SJCRH30 (cell line): ENCODE results near the gene B3GNT9. TPM values are rescaled to one million over a fixed set of nuclear protein-coding genes. Genes with fewer than 3 reads are reported as not detected.
A peak's percentile ranks its signal among the peaks of the same experiment; 100 is the strongest.

Experiments used
- DNase-seq, 2 experiments: peaks; one replicate each; pipeline ENCODE4 v3.0.0-alpha.2; 2015 to 2020
- H3K27ac ChIP-seq: fragments of 250-450 bp; sonication (Bioruptor Pico); 2 replicates; pipeline ENCODE4 v1.5.1; 2020; ENCODE audit warnings: mild to moderate bottlenecking, moderate library complexity
- H3K27me3 ChIP-seq: fragments of 250-450 bp; sonication (Bioruptor Pico); 2 replicates; pipeline ENCODE4 v1.5.1; 2020; ENCODE audit warnings: mild to moderate bottlenecking, moderate library complexity
- H3K36me3 ChIP-seq: fragments of 250-450 bp; sonication (Bioruptor Pico); 2 replicates; pipeline ENCODE4 v1.5.1; 2020; ENCODE audit warnings: mild to moderate bottlenecking, moderate library complexity
- H3K4me1 ChIP-seq: fragments of 250-450 bp; sonication (Bioruptor Pico); 2 replicates; pipeline ENCODE4 v1.5.1; 2020; ENCODE audit warnings: mild to moderate bottlenecking, moderate library complexity
- H3K4me3 ChIP-seq: fragments of 250-450 bp; sonication (Bioruptor Pico); 2 replicates; pipeline ENCODE4 v1.5.1; 2020; ENCODE audit warnings: mild to moderate bottlenecking, moderate library complexity
- H3K9me3 ChIP-seq: fragments of 250-450 bp; sonication (Bioruptor Pico); replicated peaks from 2 replicates; pipeline ENCODE4 v1.5.1; 2020; ENCODE audit warnings: mild to moderate bottlenecking, moderate library complexity
- total RNA-seq: library from RNA; depleted of rRNA; stranded (reverse); fragments of >200 nt; shearing (Covaris generic); gene quantifications from 2 replicates; pipeline ENCODE4 v1.2.3, GENCODE V29; 2014; rRNA removed

The B3GNT9 gene, protein sequence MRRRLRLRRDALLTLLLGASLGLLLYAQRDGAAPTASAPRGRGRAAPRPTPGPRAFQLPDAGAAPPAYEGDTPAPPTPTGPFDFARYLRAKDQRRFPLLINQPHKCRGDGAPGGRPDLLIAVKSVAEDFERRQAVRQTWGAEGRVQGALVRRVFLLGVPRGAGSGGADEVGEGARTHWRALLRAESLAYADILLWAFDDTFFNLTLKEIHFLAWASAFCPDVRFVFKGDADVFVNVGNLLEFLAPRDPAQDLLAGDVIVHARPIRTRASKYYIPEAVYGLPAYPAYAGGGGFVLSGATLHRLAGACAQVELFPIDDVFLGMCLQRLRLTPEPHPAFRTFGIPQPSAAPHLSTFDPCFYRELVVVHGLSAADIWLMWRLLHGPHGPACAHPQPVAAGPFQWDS
- total RNA-seq, result 13.1 and 14.6 TPM in 2 replicates

DNA sequence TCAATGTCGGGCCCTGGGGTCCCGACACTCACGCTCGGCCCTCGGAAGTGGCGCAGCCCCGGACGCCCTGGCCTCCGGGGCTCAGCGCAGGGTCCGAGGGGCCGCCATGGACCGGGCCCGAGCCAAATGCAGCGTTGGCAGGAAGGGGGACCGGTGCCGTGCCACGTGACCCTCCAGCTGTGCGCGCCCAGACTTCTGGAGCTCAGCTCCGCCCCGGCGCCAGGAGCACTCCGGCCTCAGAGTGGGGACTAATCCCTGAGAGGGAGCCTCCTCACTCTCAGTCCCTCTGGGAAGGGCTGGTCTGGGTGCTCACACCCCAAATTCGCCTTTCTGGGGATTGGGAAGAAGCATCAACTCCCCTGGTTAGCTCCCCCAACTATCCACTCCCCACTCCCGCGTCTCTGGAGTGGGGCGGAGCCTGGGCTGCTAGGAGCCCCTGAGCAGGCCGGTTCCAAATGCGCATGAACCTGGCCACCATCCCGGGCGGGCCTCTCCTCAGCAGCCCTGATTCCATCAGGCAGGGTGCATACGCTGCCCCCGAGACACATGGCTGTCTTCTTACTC, at the start of gene B3GNT9:
Gene B3GNT9 (minus strand): TSS at position 166 of the 564 bp plus-strand sequence. CDS start 513 bp downstream, outside the sequence.
- peak; percentile 89 to 91 for DNase-seq

DNA sequence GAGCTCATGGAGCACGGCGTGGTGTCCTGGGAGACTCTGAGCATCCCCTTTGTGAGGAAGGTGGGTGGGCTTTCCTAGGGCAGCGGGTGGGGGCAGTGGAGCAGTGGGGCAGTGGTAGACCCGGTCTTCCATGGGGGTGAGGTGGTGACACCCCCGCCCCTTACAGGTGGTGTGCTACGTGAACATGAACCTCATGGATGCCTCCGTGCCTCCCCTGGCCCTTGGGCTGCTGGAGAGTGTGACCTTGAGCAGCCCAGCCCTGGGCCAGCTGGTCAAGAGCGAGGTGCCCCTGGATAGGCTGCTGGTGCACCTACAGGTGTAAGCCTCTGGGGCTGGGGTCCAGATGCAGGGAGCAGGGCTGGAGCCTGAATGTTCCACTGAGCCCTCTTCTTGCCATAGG, 49.7 kb upstream of the B3GNT9 start:
- no peaks in the 10 kb centered on the region for H3K27me3 ChIP-seq
- H3K36me3 ChIP-seq, result peaks cover 54% of the 10 kb centered on the region
- DNase-seq, result no peak
- no peaks in the 10 kb centered on the region for H3K9me3 ChIP-seq
- H3K27ac ChIP-seq, result no peak overlapping the region
- no peaks in the 10 kb centered on the region for H3K4me1 ChIP-seq
- no peak overlapping the region for H3K4me3 ChIP-seq

More for the DNA sequence above, at the start of gene B3GNT9:
- peak within 1 kb of the TSS; percentile 67 for H3K4me3 ChIP-seq
- peaks cover 15% of the 10 kb centered on the region; the same call in 1 of the 2 replicates for H3K36me3 ChIP-seq
- peak within 1 kb of the TSS; percentile 71 for H3K27ac ChIP-seq
- peaks cover 4% of the 10 kb centered on the region; the same call in 1 of the 2 replicates for H3K27me3 ChIP-seq
- peaks cover 6% of the 10 kb centered on the region; the same call in 1 of the 2 replicates for H3K4me1 ChIP-seq
- no peaks in the 10 kb centered on the region for H3K9me3 ChIP-seq

DNA sequence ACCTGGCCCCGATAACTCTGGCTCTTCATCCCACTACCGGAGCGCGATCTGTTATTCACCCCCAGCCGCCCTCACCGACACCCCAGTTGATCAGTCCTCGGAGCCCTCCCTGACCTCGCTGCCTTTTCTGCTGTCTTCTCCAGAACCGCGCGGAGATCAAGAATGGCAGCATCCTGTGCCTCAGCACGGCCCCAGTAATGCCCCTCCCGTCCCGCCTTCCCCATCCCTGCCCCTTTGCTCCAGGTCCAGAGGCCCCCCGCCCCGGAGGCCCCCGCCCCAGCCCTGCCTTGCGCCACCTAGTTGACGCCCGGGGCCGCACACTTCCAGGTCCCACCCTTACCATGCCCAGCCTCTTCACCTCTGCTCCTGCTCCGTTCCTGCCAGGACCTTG, 49.0 kb upstream of the B3GNT9 start:
- no peak overlapping the region for H3K4me3 ChIP-seq
- no peaks in the 10 kb centered on the region for H3K9me3 ChIP-seq
- no peaks in the 10 kb centered on the region for H3K27me3 ChIP-seq
- DNase-seq, result no peak
- H3K27ac ChIP-seq, result no peak overlapping the region
- no peaks in the 10 kb centered on the region for H3K4me1 ChIP-seq
- peaks cover 61% of the 10 kb centered on the region for H3K36me3 ChIP-seq

DNA sequence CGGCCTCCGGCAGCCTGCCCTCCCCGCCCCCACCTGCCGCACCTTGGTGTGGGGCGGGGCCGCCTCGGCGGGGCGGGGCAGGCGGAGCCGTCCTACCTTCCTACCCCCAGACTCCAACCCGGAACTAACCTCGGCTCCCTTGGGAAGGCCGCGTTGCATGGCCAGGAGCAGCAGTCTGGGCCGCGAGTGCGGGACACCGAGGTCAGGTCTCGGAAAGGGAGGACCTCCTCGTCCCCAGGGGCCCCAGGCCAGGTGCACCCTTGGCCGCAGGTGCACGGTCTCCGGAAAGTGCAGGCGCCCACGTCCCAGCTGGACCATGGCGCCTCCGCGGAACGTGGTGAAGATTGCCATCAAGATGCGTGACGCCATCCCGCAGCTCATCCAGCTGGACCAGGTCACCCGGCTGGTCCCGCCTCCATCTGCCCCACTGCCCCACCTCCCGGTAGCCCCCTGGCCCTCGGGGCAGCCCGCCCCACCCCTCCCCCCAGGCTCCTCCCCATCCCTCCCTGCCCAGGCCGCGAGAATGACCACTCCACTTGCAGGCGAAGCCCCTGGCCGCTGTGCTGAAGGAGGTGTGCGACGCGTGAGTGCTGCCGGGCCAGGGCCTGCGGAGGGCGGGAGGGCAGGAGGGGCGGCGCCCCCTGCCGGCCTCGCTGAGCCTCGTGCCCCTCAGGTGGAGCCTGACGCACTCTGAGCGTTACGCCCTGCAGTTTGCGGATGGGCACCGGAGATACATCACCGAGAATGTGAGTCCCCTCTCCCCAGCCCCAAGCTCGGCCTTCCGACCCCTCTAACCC, 48.4 kb upstream of the B3GNT9 start, which contains the start of gene ELMO3:
Gene ELMO3 (plus strand): TSS at position 121 of the 797 bp plus-strand sequence. CDS start 196 bp downstream, at position 317.
- H3K36me3 ChIP-seq, result peaks cover 65% of the 10 kb centered on the region
- no peak for DNase-seq

DNA sequence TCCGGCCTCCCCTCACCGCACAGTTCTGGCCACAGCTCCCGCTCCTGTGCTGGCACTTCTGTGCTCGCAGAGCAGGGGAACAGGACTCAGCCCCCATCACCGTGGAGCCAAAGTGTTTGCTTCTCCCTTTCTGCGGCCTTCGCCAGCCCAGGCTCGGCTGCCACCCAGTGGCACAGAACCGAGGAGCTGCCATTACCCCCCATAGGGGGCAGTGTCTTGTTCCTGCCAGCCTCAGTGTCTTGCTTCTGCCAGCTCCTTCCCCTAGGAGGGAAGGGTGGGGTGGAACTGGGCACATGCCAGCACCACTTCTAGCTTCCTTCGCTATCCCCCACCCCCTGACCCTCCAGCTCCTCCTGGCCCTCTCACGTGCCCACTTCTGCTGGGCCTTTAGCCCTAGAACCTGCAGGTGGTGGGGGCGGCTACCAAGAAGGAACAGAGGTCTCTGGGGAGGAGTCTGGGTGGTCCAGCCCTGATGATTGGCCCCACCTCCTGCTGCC, 47.5 kb upstream of the B3GNT9 start:
- Histone ChIP-seq H3K27ac (no peak overlapping the region), H3K36me3 (peaks cover 72% of the 10 kb centered on the region), H3K4me3 (no peak overlapping the region), H3K9me3 (no peaks in the 10 kb centered on the region), H3K4me1 (no peaks in the 10 kb centered on the region), H3K27me3 (no peaks in the 10 kb centered on the region)
- no peak for DNase-seq

More for the DNA sequence above, 48.4 kb upstream of the B3GNT9 start, which contains the start of gene ELMO3:
- Histone ChIP-seq H3K4me3 (no peak within 1 kb of the TSS), H3K27ac (no peak within 1 kb of the TSS), H3K4me1 (no peaks in the 10 kb centered on the region), H3K9me3 (no peaks in the 10 kb centered on the region), H3K27me3 (no peaks in the 10 kb centered on the region)

DNA sequence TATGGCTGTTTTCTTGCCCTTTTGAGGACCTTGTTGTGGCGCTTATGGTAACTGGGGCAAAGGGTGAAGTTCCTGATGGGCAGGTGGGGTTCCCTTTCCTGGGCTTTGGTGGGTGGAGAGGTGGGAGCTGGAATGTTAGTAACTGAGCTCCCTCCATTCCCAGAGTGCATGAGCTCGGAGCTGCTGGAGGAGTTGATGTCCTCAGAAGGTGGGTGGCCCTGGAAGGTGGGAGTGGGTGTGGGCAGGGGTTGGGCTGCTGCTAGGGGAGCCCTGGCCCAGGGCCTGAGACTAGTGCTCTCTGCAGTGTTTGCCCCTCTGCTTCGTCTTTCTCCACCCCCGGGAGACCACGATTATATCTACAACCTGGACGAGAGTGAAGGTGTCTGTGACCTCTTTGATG, 46.9 kb upstream of the B3GNT9 start:
- Histone ChIP-seq H3K9me3 (no peaks in the 10 kb centered on the region), H3K27ac (no peak overlapping the region), H3K27me3 (no peaks in the 10 kb centered on the region), H3K36me3 (peaks cover 73% of the 10 kb centered on the region), H3K4me3 (no peak overlapping the region), H3K4me1 (no peaks in the 10 kb centered on the region)
- DNase-seq, result no peak

DNA sequence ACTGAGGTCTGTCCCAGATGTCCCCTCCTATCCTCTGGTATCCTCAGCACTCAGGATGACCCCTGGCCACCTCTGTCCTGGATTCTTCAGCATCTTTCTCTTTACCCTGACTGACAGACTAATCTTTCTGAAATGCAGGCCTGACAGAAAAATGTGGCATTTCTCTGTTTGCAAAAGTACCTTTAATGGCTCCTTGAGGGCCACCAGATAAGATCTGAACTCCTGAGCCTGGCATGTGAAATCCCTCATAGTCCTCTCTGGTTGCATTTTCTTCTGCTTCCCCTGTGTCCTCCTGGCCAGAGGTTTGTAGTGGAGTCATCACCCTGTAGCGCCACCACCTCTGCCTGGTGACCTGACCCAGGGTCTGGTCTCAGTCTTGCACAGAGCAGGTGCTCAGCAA, 46.1 kb upstream of the B3GNT9 start:
- DNase-seq, result no peak
- H3K4me3 ChIP-seq, result no peak overlapping the region
- H3K36me3 ChIP-seq, result peaks cover 68% of the 10 kb centered on the region
- H3K27ac ChIP-seq, result no peak overlapping the region
- no peaks in the 10 kb centered on the region for H3K9me3 ChIP-seq
- no peaks in the 10 kb centered on the region for H3K4me1 ChIP-seq
- H3K27me3 ChIP-seq, result no peaks in the 10 kb centered on the region

DNA sequence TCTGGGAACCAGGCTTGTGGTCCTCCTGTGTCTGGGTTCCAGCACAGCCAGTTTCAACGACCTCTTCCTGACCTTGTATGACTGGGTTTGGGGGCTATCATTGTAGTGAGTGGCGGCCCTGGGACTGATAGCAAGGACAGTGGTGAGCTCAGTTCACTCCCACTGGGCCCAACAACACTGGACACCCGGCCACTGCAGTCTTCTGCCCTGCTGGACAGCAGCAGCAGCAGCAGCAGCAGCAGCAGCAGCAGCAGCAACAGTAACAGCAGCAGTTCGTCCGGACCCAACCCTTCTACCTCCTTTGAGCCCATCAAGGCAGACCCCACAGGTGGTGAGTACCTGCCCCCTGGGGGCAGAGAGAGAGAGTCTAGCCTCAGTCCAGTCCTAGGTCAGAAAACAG, 44.9 kb upstream of the B3GNT9 start:
- H3K27me3 ChIP-seq, result no peaks in the 10 kb centered on the region
- no peak for DNase-seq
- no peak overlapping the region for H3K4me3 ChIP-seq
- H3K36me3 ChIP-seq, result peaks cover 60% of the 10 kb centered on the region
- no peak overlapping the region for H3K27ac ChIP-seq
- no peaks in the 10 kb centered on the region for H3K9me3 ChIP-seq
- peaks cover 11% of the 10 kb centered on the region for H3K4me1 ChIP-seq

DNA sequence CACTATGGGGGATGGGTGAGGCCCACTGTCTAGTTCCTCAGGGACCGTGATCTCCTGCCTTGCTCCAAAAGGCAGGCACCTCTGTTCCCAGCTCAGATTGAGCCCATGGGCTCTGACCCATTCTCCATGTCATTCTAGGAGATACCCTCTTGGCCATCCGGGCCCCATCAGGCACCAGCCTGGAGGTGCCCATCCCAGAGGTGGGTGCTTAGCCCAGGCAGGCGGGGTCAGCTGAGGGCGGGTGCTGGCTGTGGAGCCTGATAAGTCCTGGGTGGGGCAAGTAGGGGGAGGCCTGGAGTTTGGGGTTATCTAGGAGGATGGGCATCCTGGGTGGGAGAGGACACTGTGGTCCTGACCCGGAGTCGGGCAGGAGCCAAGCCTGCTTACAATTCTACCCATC, 43.5 kb upstream of the B3GNT9 start:
- Histone ChIP-seq H3K27ac (no peak overlapping the region), H3K36me3 (peaks cover 54% of the 10 kb centered on the region), H3K4me3 (no peak overlapping the region), H3K4me1 (peaks cover 16% of the 10 kb centered on the region), H3K9me3 (no peaks in the 10 kb centered on the region), H3K27me3 (no peaks in the 10 kb centered on the region)
- no peak for DNase-seq

DNA sequence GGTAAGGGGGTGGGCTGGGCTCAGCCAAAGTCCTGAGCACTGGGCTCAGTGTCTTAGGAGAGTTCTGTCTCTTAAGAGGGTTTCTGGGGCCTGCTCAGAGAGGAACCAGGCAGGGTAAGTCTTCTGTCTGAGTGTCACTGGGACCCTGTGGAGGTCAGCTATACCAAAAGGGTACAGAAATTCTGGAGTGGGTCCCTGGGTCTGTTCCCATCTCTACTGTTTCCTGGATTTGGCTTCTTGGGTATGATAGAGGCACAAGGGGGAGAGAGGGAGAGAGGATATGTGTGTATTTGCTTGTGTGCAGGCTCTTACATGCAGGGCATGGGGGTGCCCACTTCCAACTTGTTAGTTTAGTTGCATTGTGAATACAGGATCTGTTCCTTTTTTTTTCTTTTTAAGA, 42.7 kb upstream of the B3GNT9 start:
- Histone ChIP-seq H3K4me3 (no peak overlapping the region), H3K27ac (no peak overlapping the region), H3K9me3 (no peaks in the 10 kb centered on the region), H3K27me3 (no peaks in the 10 kb centered on the region), H3K4me1 (peaks cover 16% of the 10 kb centered on the region), H3K36me3 (peaks cover 48% of the 10 kb centered on the region)
- no peak for DNase-seq

DNA sequence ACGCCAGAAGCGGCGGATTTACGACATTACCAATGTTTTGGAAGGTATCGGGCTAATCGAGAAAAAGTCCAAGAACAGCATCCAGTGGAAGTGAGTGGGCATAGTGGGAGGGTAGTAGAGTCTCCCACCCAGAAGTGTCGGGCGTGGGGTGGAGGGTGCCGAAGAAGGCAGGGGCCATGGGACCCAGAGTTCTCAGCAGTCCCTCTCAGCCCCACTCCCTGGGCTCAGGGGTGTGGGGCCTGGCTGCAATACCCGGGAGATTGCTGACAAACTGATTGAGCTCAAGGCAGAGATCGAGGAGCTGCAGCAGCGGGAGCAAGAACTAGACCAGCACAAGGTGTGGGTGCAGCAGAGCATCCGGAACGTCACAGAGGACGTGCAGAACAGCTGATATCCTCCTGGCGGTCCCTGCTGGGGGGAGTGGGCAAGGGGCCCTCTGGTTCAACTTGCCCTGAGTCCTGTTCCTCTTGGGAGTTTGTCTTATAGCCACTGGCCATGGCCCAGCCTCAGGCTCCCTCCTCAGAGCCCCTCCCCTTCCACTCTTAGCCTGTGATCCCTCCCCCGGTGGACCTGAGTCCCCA, 42.1 kb upstream of the B3GNT9 start:
- H3K4me1 ChIP-seq, result peaks cover 16% of the 10 kb centered on the region
- peaks cover 43% of the 10 kb centered on the region for H3K36me3 ChIP-seq
- H3K4me3 ChIP-seq, result peak overlapping the region; percentile 92
- no peaks in the 10 kb centered on the region for H3K9me3 ChIP-seq
- peak overlapping the region; percentile 44 for H3K27ac ChIP-seq
- DNase-seq, result no peak
- H3K27me3 ChIP-seq, result no peaks in the 10 kb centered on the region

DNA sequence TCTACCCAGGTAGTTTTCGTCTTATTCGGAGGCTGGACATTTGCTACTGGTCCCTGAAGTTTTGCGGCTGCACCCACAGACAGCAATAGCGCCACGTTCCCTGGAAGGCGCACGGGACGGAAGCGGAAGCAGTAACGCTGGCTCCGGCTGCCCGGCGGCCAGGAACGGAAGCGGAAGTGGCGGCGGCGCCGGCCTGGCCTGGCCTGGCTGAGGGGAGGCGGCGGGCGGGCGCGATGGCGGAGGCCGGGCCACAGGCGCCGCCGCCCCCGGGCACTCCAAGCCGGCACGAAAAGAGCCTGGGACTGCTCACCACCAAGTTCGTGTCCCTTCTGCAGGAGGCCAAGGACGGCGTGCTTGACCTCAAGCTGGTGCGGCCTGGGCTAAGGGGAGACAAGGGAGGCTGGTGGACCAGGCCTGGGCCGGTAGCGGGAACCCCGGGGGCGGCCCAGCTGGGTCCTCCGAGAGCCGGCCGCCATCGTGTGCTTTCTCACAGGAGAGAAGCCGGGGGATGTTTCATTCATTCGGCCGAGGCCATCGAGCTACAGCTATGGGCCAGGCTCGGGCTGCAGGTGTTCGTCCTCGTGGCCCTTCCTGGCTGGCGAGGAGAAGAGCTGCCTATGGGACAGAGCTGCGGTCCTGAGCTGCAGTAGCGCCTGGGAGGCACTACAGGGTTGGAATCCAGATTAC, 41.3 kb upstream of the B3GNT9 start, which contains the start of gene E2F4:
Gene E2F4 (plus strand): TSS at position 161 of the 687 bp plus-strand sequence. CDS start 73 bp downstream, at position 234.
- Histone ChIP-seq H3K9me3 (no peaks in the 10 kb centered on the region), H3K36me3 (peaks cover 36% of the 10 kb centered on the region), H3K4me3 (peak within 1 kb of the TSS; percentile 92), H3K27ac (peak within 1 kb of the TSS; percentile 44), H3K27me3 (no peaks in the 10 kb centered on the region), H3K4me1 (peaks cover 16% of the 10 kb centered on the region)
- DNase-seq, result peak; percentile 93 to 96

DNA sequence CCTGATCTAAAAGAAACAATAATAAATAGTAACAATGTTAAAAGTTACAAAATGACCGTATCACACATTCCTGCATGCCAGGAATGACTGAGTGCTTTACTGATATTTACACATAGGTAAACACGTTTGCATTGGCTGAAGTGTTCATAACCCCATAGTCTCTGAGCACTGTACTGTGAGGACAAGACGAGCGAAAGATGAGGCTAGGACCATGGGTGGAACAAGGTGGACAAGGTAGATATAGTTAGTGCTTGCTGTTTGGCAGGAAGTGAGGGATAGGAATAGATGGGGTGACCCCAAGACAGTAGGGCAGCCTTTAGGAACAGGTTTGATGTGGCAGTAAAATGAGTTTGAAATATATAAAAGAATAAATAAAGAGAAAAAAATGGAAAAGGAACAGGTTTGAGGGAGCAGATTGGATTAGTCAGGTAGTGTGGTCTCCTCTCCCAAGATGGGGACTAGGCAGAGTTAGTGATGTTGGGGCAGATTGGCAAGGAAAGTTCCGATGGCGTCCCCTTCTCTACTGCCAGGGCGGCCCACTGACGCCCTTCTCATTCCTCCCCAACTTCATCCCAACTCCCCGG, 40.7 kb upstream of the B3GNT9 start:
- H3K27me3 ChIP-seq, result no peaks in the 10 kb centered on the region
- no peaks in the 10 kb centered on the region for H3K9me3 ChIP-seq
- no peak overlapping the region for H3K27ac ChIP-seq
- H3K36me3 ChIP-seq, result peaks cover 29% of the 10 kb centered on the region
- H3K4me3 ChIP-seq, result peak overlapping the region; percentile 92
- no peak for DNase-seq
- peaks cover 16% of the 10 kb centered on the region for H3K4me1 ChIP-seq
